HL-60 (cell line): Measurements from ENCODE around the gene CATSPERE.

ENCODE experiments used
- DNase-seq, 2 experiments: peaks; one replicate each; pipeline ENCODE4 v3.0.0-alpha.2; 2010 to 2020; ENCODE audit warnings: low read depth in 1 of 2, low spot score in 1 of 2
- H3K27ac ChIP-seq: fragments of 250-450 bp; sonication (Bioruptor Pico); replicated peaks from 2 replicates; pipeline ENCODE4 v1.5.1; 2020; ENCODE audit warnings: mild to moderate bottlenecking, moderate library complexity
- H3K27me3 ChIP-seq: fragments of 250-450 bp; sonication (Bioruptor Pico); 2 replicates; pipeline ENCODE4 v1.5.1; 2021; ENCODE audit warnings: mild to moderate bottlenecking, moderate library complexity; ENCODE audit not compliant: insufficient read depth, poor library complexity, severe bottlenecking
- H3K4me3 ChIP-seq: replicated peaks from 2 replicates; pipeline ENCODE4 v1.5.1; 2011; ENCODE audit warnings: mild to moderate bottlenecking, control low read depth, low read length; ENCODE audit not compliant: insufficient read depth
- GABPA ChIP-seq: IDR thresholded peaks from 2 replicates; pipeline ENCODE4 v1.6.1; 2012; ENCODE audit warnings: low read depth
- POLR2AphosphoS5 ChIP-seq: IDR thresholded peaks from 2 replicates; pipeline ENCODE4 v1.6.1; 2012; ENCODE audit warnings: low read depth
- SPI1 ChIP-seq: IDR thresholded peaks from 2 replicates; pipeline ENCODE4 v1.6.1; 2012; ENCODE audit warnings: low read depth, mild to moderate bottlenecking, borderline replicate concordance
- TF ChIP-seq, protein P1 (sequence below): IDR thresholded peaks from one replicate; pipeline ENCODE4 v1.5.1; 2011; ENCODE audit warnings: low read length, control low read depth, inconsistent platforms; ENCODE audit not compliant: insufficient read depth
- TF ChIP-seq, protein P2 (sequence below): IDR thresholded peaks from 2 replicates; pipeline ENCODE4 v1.6.1; 2012; ENCODE audit warnings: low read depth; ENCODE audit not compliant: insufficient replicate concordance

Gene CATSPERE

DNA sequence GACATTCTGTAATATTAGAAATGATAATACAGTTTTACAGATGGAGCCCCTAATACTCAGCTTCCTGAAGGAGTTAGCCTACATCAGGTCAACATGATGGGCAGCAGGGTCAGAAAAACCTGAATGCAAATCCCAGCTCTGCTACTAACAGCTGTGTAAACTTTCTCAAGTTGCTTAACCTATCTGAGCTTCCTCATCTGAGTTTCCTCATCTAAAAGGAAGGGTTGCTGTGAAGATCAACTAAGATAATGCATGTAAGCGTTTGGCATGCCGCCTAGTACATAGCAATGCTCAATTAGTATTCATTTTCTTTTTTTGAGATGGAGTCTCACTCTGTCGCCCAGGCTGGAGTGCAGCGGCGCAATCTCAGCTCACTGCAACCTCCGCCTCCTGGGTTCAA, 173.5 kb downstream of the CATSPERE start:
- Histone ChIP-seq H3K27me3 (no peaks in the 10 kb centered on the region), H3K27ac (no peak overlapping the region; the same call in 1 of the 2 replicates), H3K4me3 (no peak overlapping the region)
- DNase-seq, result peak in 1 of 2 experiments; percentile 42
- no peak for TF ChIP-seq GABPA
- TF ChIP-seq, protein P1, sequence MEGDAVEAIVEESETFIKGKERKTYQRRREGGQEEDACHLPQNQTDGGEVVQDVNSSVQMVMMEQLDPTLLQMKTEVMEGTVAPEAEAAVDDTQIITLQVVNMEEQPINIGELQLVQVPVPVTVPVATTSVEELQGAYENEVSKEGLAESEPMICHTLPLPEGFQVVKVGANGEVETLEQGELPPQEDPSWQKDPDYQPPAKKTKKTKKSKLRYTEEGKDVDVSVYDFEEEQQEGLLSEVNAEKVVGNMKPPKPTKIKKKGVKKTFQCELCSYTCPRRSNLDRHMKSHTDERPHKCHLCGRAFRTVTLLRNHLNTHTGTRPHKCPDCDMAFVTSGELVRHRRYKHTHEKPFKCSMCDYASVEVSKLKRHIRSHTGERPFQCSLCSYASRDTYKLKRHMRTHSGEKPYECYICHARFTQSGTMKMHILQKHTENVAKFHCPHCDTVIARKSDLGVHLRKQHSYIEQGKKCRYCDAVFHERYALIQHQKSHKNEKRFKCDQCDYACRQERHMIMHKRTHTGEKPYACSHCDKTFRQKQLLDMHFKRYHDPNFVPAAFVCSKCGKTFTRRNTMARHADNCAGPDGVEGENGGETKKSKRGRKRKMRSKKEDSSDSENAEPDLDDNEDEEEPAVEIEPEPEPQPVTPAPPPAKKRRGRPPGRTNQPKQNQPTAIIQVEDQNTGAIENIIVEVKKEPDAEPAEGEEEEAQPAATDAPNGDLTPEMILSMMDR, result no peak
- TF ChIP-seq, protein P2, sequence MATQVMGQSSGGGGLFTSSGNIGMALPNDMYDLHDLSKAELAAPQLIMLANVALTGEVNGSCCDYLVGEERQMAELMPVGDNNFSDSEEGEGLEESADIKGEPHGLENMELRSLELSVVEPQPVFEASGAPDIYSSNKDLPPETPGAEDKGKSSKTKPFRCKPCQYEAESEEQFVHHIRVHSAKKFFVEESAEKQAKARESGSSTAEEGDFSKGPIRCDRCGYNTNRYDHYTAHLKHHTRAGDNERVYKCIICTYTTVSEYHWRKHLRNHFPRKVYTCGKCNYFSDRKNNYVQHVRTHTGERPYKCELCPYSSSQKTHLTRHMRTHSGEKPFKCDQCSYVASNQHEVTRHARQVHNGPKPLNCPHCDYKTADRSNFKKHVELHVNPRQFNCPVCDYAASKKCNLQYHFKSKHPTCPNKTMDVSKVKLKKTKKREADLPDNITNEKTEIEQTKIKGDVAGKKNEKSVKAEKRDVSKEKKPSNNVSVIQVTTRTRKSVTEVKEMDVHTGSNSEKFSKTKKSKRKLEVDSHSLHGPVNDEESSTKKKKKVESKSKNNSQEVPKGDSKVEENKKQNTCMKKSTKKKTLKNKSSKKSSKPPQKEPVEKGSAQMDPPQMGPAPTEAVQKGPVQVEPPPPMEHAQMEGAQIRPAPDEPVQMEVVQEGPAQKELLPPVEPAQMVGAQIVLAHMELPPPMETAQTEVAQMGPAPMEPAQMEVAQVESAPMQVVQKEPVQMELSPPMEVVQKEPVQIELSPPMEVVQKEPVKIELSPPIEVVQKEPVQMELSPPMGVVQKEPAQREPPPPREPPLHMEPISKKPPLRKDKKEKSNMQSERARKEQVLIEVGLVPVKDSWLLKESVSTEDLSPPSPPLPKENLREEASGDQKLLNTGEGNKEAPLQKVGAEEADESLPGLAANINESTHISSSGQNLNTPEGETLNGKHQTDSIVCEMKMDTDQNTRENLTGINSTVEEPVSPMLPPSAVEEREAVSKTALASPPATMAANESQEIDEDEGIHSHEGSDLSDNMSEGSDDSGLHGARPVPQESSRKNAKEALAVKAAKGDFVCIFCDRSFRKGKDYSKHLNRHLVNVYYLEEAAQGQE, result no peak

DNA sequence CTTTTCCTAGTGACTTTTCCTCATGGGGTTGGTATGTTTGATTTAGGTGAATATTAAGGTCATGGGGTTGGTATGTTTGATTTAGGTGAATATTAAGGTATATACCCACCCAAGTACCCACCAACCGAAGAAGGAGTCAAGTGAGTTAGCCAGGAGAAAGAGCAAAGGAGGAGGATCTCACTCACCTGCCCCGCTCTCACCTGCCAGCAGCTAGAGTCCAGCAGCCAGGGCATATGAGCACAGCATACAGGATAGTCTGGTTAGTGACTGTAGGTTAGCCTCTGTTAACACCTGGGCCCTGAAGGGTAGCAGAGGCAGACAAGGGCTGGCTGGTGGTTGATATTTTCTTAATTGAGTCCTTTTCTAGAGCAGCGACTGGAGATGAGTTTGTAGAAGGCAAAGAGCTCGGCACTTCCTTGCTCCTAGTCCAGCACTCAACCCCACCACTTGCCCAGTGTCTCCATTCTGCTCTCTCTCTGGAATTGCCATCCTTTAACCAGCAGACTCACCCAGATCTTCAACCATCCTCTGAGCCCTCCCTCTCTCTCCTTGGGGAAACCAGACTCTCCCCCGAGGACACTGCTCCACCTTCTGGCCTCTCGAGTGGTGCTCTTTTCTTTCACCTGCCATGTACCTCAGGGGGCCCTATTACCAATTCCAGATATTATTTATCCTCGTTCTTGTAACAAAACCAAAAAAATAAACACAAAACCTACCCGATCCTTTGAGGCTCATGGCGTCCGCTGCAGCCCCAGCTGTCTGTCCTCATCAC, 175.6 kb downstream of the CATSPERE start:
- DNase-seq, result no peak
- no peak overlapping the region for H3K4me3 ChIP-seq
- no peak for TF ChIP-seq SPI1
- TF ChIP-seq, protein P2, result no peak
- TF ChIP-seq POLR2AphosphoS5, result no peak
- TF ChIP-seq, protein P1, result no peak
- TF ChIP-seq GABPA, result no peak
- H3K27me3 ChIP-seq, result no peaks in the 10 kb centered on the region
- no peak overlapping the region for H3K27ac ChIP-seq

DNA sequence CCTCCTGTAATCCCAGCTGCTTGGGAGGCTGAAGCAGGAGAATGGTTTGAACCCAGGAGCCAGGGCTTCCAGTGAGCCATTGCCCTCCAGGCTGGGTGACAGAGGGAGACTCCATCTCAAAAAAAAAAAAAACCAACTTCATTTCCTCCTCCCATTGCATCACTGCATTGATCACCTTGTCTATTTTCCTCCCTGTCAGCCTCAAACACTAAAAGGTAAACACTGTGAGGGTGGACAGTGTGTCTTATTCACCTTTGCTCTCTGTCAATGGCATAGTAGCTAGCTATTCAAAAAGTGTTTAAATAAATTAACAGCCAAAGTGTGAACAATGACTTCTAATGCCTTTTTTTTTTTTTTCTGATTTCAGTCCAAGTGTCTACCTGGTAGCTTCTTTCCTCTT, 178.5 kb downstream of the CATSPERE start:
- Histone ChIP-seq H3K4me3 (no peak overlapping the region), H3K27me3 (no peaks in the 10 kb centered on the region), H3K27ac (no peak overlapping the region)
- TF ChIP-seq SPI1 (no peak), GABPA (no peak), POLR2AphosphoS5 (no peak)
- TF ChIP-seq, protein P2, result no peak
- TF ChIP-seq, protein P1, result no peak
- no peak for DNase-seq
